G401 (cell line): Measurements from ENCODE around the gene CTDSPL. TPM values are rescaled to one million over a fixed set of nuclear protein-coding genes. Genes with fewer than 3 reads are reported as not detected.

ENCODE experiments used
- DNase-seq: peaks from one replicate; pipeline ENCODE4 v3.0.0-alpha.2; 2015; ENCODE audit warnings: low spot score
- in situ Hi-C: cut with HindIII; loops from 2 replicates; pipeline ENCODE4 v1.10.0; 2016; ENCODE audit warnings: low sequenced_read_pairs, mixed read lengths
- total RNA-seq: library from RNA; depleted of rRNA; stranded (reverse); fragments of >200 nt; shearing (Covaris generic); gene quantifications from 2 replicates; pipeline ENCODE4 v1.2.3, GENCODE V29; 2014

CTDSPL gene
- total RNA-seq, 1 experiment from 2014 or later: 77.9 TPM

DNA sequence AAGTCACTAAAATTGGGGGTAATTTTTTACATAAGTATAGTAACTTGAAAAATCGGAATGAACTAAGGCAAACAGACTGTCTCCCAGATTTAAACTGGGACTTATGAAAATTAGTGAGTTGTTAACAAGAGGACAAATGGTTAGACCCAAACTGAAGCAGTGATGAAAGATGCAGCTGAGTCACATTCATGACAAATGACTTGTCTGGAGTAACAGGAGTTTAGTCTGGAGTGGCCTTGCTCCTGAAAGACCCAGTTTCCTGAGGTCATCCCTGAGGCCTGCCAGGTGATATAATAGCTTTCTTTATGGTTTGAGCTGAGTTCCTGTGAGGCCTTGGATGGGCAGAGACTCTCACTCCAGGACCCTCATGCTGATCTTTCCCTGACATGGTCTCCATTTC is 9.6 kb upstream of the CTDSPL start:
- in situ Hi-C loops: no loop called here
- DNase-seq: no peak

DNA sequence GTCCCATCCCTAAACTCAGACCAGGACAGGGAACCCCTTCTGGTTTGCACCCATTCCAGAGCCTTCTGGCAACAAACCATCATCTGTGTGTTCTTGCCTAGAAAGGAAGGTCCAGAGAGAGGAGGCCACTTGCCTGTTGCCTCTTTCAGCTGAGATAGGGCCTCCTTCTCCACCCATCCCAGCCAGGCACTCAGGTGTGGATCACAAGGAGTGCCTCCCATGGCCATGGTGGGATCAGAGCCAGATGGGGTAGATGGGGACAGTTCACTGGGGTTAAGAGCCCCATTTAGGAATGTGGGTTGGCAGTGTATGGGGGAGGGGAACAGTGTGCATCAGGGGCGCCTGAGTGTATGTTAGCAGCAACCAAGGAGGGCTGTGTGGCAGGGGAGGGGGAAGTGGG is 8.9 kb upstream of the CTDSPL start:
- in situ Hi-C loops: no loop called here
- no peak for DNase-seq

DNA sequence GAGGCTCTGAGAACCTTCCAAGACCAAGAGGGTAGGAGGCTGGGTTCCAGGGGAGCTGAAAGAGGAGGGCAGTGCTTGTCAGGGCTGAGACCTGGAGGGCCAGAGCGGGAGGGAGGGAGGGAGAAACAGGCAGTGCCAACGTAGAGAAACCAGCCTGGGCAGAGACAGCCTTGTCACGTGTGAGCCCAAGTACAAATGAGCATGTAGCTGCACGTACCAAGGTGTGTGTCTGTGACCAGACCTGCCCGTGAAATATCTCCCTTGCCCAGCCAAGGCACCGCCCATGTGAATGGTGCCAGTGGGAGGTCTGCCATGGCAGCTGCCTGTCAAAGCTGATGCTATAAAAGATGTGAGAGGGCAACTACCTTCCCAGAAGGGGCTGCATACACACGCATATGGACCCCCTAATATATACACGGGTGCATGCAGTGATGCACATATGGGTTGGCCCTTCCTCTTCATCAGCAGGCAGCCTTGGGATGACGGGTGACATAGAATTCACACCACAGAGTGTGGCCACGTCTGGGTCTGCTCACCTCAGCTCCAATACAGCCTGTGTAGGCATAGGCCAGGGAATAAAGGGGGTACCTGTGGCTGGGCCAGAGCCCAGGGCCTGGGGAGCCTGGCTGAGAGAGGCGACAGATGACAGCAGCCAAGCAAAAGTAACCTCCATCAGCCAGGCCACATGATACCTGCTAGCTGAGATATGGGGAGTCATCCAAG is 7.8 kb upstream of the CTDSPL start:
- in situ Hi-C loops: no loop called here

DNA sequence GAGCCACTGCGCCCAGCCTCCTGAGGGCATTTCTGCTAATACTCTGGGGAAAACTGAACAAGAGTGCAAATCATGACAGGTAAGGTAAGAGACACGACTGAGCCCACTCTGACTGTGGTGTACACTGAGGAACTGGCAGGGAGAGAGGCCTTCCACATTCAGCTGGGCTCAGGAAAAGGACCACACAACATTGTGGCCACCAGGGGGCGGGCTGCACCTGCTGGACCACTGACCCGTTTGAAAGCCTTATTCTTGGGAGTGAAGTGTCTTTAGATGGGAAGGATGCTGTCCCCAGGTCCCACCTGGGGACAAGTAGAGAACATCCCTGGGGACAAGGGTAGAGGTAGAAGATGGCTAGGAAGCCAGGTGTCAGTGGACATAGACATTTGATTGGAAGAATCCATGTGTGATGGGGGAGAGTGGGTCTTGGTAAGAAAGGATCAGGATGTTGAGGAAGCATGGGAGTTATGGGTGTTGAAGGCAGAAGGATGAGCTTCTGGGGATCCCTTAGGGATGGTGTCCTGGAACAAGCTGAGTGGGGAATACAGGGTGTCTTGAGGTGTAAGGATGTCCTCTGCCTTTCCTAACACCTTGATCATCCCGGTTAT is 6.2 kb upstream of the CTDSPL start:
- DNase-seq: peak; percentile 89
- in situ Hi-C loops: no loop called here

More for the DNA sequence above, 7.8 kb upstream of the CTDSPL start:
- DNase-seq: peak; percentile 55

DNA sequence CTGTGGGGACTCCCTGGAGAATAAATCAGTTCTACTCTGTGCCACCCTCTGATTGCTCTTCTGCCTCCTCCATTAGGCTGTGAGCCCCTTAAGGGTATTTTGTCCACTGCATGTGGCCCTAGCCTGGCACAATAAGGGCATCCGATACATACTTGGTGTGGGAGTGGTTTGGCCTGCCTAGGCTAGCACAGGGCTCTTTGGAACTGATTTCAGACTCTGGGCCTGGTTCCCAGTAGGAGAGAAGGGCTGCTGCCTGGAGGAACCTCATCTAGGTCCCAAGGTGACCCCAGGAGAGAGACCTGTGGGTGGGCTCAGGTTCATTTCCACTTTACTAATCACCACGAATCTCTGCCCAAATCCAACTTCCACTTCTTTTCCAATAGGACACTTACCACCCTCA is 5.3 kb upstream of the CTDSPL start:
- in situ Hi-C loops: no loop called here
- no peak for DNase-seq

DNA sequence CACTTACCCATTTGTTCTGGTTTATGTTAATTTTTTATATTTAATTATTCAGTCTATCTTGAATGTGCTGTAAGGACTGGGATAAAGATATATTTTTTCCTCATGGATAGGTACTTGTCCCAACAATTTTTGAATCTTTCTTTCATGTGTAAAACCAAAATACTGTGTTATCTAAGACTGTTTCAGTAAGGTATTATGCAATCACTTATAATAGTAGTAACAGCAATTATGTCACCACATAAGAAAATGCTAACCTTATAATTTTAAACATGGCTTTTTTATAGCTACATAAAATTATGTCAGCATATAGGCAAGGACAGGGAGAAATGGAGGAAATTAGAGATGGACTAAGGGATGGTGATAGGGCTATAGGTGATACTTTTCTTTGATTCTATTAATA is 2.9 kb upstream of the CTDSPL start:
- in situ Hi-C loops: no loop called here
- no peak for DNase-seq

DNA sequence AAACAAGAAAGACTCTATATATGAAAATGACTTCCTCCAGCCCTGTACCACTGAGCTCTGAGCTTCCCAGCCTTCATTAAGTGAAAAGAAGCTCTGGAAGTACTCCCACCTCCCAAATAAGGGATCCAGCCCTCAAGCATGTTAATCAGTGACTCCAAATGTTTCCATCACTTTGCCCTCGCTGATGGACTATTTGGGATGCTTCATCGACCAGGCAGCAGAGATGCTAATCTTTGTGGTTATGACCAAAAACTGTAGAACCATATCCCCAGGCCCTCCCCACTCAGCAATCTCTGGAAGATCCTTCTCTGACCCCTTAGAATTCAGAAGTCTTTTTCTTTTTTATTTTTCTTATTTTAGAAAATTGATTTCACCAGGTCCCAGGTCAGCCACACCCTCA is 2.3 kb upstream of the CTDSPL start:
- no peak for DNase-seq
- in situ Hi-C loops: no loop called here

DNA sequence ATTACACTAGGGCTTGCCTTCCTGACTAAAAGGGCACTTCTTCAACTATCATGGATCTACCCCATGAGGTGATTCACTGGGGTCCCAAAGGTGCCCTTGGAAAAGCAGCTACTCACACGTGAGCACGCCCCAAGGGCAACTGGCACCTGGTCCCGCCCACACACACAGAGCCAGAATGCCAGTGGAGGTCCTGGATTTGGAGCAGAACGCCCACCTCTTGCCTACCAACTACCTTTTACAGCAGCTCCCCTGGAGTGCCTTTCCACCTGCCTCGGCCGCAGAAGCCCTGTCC is 1.8 kb upstream of the CTDSPL start:
- in situ Hi-C loops: no loop called here
- no peak for DNase-seq

DNA sequence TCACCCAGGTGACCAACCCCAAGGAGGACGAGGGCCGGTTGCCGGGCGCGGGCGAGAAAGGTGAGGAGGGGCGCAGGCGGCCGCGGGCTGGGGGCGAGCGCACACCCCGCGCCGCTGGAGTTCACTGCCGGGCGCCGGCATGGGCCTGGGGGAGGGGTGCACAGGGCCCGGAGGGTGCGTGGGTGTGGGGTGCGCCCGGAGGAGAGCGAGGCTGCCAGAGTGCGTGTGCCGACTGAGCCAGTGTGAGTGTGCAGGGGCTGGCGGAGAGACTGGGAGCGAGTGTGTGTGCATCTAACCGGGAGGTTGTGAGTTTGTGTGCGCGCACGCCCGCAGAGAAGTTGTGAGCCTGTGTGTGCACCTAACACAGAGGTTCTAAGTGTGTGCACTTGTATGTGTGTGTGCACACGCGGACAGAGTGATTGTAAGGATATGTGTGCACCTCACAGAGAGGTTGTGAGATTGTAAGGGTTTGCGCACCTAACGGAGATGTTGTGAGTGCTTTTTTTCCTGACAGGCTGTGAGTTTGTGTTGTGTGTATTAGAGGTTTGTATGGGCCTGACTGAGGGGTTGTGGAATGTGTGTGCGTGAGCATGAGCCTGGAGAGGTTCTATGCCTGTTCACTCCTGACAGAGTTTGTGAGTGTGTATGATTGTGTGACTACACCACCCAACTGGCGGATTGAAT is 681 bp downstream of the CTDSPL start:
- in situ Hi-C loops: no loop called here
- DNase-seq: peak; percentile 61

DNA sequence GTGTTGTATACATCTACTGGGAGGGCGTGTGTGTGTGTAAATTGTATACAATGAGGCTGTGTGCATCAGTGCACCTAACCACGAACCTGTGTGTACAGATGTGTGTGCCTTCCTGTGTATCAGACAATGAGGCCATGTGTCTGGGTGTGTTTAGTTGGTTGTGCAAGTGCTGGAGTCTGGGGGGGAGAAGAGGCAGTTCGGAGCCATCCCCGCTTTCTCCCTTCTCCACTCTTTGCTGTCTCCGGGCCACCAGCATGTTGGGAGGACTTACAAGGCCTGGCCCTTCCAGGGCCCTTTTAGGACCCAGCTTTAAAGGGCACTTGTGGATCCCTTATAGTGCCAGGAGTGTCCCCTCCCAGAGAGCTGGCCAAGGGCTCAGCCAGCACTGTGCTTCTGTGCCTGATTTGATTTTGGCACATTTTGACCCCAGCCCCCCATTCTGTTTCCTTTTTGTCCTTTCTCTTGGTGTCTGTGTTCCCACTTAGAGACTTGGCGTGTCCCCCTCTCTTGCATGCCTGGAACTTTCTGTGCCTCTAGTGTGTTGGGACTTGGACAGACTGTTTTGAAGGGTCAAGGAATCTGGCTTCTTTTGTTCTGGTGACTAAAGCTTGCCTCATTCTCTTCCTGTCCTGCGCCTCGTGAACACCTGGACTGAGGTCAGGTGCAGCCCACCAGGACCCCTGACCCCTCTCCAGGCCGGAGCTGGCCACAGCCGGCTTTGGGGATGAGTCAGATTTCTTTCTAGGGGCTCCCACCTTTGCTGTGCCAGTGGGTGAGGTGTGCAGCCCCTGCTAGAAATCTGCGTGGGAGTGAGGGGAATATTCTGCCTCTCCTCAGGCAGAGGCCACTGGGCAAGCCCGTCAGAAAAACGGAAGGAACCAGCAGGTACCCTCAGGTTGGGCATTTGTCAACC is 1.5 kb downstream of the CTDSPL start:
- peak; percentile 75 for DNase-seq
- in situ Hi-C loops: no loop called here

DNA sequence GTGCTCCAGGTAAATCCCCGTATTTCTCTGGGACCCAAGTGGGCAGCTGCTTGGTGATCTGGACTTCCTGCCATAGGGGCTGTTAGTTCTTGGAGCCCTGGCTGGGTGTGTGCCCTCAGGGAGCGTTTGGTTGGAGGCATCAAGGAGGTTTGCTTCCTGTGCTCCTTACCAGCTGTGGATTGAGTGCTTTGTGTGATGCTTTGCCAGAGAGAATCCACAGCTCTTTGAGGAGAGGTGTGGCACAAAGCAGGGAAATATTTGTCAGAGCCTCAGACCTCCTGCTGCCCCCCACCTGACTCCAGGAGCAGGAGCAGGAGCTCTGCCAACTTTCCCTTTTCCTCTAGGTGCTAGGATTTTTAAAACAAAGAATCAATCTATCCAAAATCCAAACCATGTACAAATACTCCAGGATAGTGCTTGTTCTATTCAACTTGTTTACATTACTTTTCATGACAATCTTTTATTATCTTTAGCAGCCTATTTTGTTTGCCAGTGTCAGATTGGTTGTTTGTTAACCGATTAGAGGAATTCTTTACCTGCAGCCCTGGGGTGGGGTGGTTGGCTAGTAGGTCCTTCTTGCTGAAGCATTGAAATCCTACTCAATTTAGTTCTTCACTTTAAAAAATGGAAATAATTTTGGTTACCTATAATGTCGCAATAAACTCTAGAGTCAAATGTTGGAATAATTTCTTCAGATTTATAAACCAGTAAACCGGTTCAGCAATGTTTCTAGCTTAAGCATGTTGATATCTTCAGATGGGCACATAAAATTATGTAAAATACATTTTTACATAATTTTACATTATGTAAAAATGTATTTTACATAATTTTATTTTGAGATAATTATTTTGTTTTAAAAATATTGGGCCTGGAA is 2.5 kb downstream of the CTDSPL start:
- in situ Hi-C loops: no loop called here
- DNase-seq: peak; percentile 89

DNA sequence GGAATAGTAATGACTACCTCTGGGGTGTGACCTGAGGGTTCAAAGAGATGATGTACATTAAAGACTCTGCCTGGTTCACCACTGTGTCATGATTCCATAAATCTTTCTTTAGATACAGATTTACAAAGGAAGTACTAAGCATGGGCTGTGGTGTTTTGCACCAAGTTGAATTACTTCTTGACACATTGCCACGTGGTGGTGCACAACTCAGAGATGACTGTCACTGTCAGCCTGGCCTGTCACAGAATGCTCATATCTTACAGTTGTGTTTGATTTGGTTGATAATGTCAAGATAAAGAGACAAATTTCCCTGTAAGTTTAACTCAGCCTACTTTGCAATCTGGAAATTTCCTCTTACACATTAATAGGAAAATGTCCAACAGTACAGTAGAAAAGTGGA is 3.2 kb downstream of the CTDSPL start:
- in situ Hi-C loops: no loop called here
- DNase-seq: peak; percentile 55

DNA sequence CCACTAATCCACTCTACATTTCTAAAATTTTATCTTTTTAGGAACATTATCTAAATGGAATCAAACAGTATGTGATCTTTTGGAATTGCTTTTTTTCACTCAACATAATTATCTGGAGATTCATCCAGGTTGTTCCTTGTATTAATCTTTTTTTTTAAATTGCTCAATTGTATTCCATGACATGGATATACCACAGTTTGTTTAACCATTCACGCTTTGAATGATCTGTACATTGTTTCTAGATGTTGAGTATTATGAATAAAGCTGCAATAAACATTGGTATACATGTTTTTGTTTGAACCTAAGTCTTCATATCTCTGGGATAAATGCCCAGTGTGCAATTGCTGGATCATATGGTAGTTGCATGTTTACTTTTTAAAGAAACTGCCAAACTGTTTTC is 5.5 kb downstream of the CTDSPL start:
- in situ Hi-C loops: no loop called here
- no peak for DNase-seq

DNA sequence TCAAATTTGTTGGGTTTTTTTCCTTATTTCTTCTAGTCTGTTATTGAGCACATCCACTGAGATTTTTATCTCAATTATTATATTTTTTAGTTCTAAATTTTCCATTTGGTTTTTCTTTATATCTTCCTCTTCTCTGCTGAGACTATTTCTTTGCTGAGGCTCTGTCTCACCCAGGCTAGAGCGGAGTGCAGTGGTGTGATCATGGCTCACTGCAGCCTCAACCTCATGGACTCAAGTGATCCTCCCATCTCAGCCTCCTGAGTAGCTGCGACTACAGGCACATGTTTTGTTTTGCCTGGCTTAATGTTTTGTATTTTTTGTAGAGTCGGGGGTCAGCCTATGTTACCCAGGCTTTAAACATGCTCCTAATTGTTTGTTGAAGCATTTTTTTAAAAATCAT is 10.2 kb downstream of the CTDSPL start:
- in situ Hi-C loops: no loop called here
- DNase-seq: no peak

DNA sequence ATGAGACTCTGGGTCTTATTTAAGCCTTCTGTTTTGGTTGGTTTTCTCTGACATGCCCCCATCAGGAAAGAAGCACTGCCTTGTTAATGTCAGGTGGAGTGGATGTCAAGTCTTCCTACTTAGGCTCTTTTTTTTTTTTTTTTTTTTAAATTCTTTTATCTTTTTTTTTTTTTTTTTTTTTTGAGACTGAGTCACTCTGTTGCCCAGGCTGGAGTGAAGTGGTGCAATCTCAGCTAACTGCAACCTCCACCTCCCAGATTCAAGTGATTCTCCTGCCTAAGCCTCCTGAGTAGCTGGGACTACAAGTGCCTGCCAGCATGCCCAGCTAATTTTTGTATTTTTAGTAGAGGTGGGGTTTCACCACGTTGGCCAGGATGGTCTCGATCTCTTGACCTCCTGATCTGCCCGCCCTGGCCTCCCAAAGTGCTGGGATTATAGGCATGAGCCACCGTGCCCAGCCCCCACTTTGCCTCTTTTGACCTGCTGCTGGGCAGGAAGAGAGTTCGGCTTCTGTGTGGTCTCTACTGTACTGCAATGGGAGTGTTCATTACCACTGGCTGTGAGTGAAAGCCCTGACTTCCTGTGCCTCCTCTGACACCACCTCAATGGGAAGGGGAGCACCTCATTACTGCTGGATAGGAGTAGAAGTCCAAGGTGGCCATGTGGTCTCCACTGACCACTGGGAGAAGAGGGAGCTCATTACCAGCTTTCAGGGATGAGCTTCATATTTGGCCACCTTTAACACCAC is 10.9 kb downstream of the CTDSPL start:
- no peak for DNase-seq
- in situ Hi-C loops: no loop called here

DNA sequence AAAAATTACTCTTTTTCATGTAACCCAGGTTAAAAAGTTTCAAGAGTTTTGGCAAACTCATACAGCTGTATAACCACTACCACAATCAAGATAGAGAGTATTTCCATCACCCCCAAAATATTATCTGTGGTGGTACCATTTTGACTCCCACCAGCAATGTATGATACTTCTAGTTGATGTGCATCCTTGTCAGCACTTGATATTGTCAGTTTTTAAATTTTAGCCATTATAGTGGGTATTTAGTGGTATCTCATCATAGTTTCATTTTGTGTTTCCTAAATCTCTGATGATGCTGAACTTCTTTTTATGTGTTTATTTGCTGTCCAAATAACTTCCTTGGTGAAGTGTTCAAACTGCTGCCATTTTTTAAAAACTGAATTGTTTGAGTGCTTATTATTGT is 14.6 kb downstream of the CTDSPL start:
- DNase-seq: no peak
- in situ Hi-C loops: no loop called here

DNA sequence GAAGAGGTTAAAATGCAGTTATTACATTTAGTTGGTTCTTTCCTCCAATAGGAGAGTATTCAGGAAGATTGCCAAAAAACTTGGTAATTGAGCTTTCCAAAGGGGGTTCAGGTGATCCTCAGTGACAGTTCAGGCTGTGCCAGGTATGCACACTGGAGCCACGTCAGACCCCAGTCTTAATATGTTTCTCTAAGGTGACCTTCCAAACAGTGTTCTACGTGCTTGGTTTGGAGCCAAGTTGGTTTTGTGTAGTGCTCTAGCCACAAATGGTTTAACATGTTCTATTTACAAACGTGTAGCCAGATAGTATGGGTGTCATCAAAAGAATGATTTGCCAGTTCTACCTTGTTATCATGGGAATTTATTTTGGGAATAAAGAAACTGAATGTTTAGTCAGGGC is 21.0 kb downstream of the CTDSPL start:
- in situ Hi-C loops: no loop called here
- no peak for DNase-seq

DNA sequence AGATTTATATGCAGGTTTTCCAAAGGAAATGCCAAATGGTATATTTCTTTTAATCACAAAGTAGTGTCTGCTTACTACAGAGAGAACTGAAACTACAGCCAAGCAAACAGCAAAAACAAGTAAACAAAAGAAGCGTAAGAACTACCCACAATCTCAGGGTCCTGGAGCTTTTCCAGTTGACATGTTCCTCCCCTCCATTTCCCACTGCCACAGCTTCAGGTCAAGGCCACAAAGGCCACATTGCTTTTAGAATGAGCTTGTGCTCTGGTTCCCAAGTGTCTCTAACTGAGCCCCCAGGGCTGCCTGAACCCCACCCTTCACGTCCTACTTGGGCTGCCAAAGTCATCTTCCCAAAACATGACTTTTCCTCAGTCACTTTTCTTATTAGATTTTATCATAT is 24.1 kb downstream of the CTDSPL start:
- in situ Hi-C loops: loop anchor here (5.0 kb wide), 1 partner anchor 71 kb away; no protein-coding TSS in a partner anchor
- DNase-seq: no peak
